OCI-LY3 (cell line): ENCODE results near the gene CNNM1.

Source experiments
- CTCF ChIP-seq: fragments of 200-600, 300-600 bp; sonication (generic); IDR thresholded peaks from 2 replicates; pipeline ENCODE4 v1.5.1; 2014; ENCODE audit warnings: antibody characterized with exemption, low read length, low read depth
- EZH2phosphoT487 ChIP-seq: fragments of 200-600 bp; shearing (Covaris generic); IDR thresholded peaks from 2 replicates; pipeline ENCODE4 v1.6.1; 2018; ENCODE audit warnings: antibody characterized with exemption, mixed run types, low read depth

DNA sequence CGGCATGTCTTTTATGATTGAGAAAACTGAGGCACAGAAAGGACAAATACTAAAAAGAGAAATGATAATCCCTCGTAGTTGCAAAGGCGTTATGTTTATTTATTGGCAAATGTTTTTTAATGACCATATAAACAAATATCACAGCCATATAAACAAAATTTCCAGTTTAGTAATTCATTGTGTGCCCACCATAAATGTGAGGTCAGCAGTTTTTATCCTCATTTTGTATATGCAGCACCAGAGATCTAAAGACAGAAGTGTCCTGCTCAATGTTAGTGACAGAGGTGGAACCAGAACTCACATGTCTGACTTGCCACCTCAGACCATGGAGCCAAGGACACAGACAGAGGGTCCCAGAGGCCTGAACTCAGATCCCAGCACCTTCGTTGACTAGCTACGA, 14.1 kb downstream of the CNNM1 start:
- TF ChIP-seq CTCF (no peak), EZH2phosphoT487 (no peak)
